Measurements from ENCODE around the gene XXYLT1. TPM values are rescaled to one million over a fixed set of nuclear protein-coding genes. Genes with fewer than 3 reads are reported as not detected.

The XXYLT1 gene
- total RNA-seq, 1 experiment from 2014 or later, result 23.4 TPM

DNA sequence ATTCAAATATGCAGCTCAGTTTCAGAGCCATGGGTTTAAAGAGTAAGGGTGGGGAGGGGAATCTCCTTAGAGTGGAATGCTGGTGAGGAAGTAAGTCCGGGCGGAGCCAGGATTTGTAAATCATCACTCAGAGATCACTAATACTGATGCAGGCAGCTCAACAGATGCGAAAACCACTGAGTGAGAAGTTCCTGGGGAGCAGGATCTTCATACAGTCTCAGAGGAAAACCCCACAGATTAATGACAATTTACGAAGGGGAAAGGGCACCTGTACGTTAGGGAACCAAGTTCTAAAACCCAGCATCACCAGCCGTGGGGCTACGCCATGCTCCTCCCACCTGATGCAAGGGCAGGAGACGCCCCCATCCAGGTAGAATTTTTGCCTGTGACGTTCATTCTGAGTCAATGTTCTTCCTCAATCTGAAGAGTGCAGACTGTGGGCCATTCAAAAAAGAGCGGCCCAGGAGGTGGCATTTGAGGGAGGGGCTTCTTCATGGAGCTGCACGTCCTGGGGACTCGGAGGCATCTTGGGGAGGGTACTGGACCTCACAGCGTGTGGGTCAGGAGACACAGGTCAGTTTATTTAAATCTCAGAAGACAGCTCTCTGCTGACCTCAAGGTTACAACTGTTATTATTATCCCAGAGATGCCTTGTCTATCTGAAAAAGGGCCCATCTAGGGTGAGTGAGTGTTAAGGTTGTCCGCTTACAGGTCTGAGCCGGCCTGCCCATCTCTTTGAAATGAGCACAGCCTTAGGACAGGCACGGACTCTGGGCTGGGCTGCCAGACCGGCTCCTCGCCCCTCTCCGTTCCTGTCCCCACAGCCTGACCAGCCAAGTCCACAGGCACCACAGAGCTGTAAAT lies 228.0 kb downstream of the XXYLT1 start:
- ChIA-PET CTCF (interaction anchor here (0.6 to 1.5 kb wide), 6 partner anchors 19 to 360 kb away, joined by 3 to 8 read pairs (median 3); no protein-coding TSS in a partner anchor), POLR2A (no interaction called here)
- DNase-seq (ENCODE audit: low spot score) (no peak), ATAC-seq (peak; percentile 13; the same call in 1 of the 2 replicates)
- H3K4me3 Mint-ChIP-seq, result no peak overlapping the region; the same call in 1 of the 2 replicates
- no peak overlapping the region for H3K27ac Mint-ChIP-seq
- peaks cover 30% of the 10 kb centered on the region for H3K4me1 Mint-ChIP-seq
- H3K36me3 Mint-ChIP-seq, result peaks cover under 1% of the 10 kb centered on the region; the same call in 1 of the 2 replicates
- H3K9me3 Mint-ChIP-seq, result peaks cover under 1% of the 10 kb centered on the region
- TF ChIP-seq ARID4B (CRISPR knock-in tag; IDR thresholded peaks at IDR 0.05; ENCODE audit: borderline replicate concordance), result no peak
- no peaks in the 10 kb centered on the region; the same call in 1 of the 2 replicates for H3K27me3 Mint-ChIP-seq (ENCODE audit: low read depth)

- CTCF ChIA-PET, result interaction anchor here (0.6 to 1.5 kb wide), 6 partner anchors 20 to 360 kb away, joined by 3 to 8 read pairs (median 3); no protein-coding TSS in a partner anchor
- Mint-ChIP-seq H3K27me3 (ENCODE audit: low read depth) (no peaks in the 10 kb centered on the region; the same call in 1 of the 2 replicates), H3K27ac (no peak overlapping the region), H3K4me3 (no peak overlapping the region), H3K36me3 (peaks cover 6% of the 10 kb centered on the region; the same call in 1 of the 2 replicates), H3K4me1 (peaks cover 30% of the 10 kb centered on the region), H3K9me3 (peaks cover 7% of the 10 kb centered on the region)
- POLR2A ChIA-PET, result no interaction called here
- ATAC-seq, result no peak
- DNase-seq (ENCODE audit: low spot score), result no peak
- TF ChIP-seq ZNF512 (CRISPR knock-in tag; IDR thresholded peaks at IDR 0.05; ENCODE audit: borderline replicate concordance), result no peak
- TF ChIP-seq IRF1 (CRISPR knock-in tag; IDR thresholded peaks at IDR 0.05), result no peak
- TF ChIP-seq IRF2 (CRISPR knock-in tag; IDR thresholded peaks at IDR 0.05; ENCODE audit: borderline replicate concordance, low read depth), result no peak
- no peak for TF ChIP-seq CDX4 (CRISPR knock-in tag; IDR thresholded peaks at IDR 0.05; ENCODE audit: borderline replicate concordance)
- no peak for TF ChIP-seq ZNF423 (CRISPR knock-in tag; IDR thresholded peaks at IDR 0.05)
- TF ChIP-seq JUN (CRISPR knock-in tag; IDR thresholded peaks at IDR 0.05), result no peak
- TF ChIP-seq FOXJ3 (CRISPR knock-in tag; IDR thresholded peaks at IDR 0.05; ENCODE audit: borderline replicate concordance), result no peak
- no peak for TF ChIP-seq RORB (CRISPR knock-in tag; IDR thresholded peaks at IDR 0.05)
Observed at GRCh38 chr3:195041871-195042742, 228.9 kb downstream of the XXYLT1 start.

Data from WTC11 (cell line).